ENCODE measurements around the gene N4BP2L2.

The N4BP2L2 gene

DNA sequence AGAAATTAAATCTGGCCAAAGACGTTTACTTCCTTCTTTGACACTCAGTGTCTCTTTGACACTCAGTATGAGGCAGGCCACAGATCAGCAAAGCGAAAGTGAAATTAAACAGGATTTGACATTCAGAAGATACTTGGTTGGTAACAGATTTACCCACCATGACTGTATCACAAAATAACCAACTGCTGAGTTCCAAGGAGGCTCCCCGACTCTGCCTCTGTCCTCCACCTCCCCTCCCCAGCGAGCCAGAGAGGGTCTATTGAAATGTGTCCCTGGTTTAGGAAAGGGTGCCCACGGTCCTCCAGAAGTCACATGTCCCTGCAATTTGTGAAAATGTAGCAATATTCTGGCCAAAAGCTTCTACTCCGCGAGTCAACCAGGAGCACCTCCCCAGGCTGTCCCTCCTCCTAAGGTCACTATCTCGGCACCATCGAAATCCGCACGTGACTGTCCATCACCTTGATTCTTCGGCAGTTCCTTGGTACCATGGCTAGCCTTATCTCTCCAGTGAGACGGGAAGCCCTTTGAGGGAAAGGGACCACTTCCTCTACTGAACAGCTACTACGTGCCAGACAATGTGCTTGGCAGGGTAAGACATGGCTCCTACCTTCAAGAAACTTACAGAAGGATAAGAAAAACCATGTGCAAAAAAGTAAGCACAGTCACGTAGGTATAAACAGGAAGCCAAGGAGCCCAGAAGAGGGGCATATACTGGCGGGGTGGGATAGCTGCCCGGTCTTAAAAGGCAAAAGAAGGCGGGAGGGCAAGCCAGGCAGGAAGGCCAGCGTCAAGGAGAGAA is 112.2 kb downstream of the N4BP2L2 start:
- TF ChIP-seq, protein P1, sequence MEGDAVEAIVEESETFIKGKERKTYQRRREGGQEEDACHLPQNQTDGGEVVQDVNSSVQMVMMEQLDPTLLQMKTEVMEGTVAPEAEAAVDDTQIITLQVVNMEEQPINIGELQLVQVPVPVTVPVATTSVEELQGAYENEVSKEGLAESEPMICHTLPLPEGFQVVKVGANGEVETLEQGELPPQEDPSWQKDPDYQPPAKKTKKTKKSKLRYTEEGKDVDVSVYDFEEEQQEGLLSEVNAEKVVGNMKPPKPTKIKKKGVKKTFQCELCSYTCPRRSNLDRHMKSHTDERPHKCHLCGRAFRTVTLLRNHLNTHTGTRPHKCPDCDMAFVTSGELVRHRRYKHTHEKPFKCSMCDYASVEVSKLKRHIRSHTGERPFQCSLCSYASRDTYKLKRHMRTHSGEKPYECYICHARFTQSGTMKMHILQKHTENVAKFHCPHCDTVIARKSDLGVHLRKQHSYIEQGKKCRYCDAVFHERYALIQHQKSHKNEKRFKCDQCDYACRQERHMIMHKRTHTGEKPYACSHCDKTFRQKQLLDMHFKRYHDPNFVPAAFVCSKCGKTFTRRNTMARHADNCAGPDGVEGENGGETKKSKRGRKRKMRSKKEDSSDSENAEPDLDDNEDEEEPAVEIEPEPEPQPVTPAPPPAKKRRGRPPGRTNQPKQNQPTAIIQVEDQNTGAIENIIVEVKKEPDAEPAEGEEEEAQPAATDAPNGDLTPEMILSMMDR (IDR thresholded peaks at IDR 0.05; ENCODE audit: extremely low read depth, missing control alignments), result no peak

DNA sequence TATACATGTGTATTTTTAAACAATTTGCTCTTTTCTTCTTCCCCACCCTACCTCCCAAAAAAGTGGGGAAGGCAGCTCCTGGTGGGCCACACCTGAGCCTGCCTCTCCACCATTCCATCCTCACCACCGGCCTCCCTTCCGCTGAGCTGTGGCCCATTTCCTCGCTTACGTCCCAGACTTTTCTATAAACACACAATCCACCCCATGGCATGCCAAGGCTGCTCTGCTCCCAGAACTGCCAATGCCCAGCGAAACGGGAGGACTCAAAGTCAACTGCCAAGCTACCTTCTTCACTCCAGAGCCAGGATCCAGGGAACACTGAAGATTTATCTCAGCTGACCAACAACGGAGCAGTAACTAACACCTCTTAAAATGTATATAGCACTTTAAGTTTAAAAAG is 113.4 kb downstream of the N4BP2L2 start:
- TF ChIP-seq, protein P1 (IDR thresholded peaks at IDR 0.05; ENCODE audit: extremely low read depth, missing control alignments), result no peak

More for the DNA sequence above, 112.2 kb downstream of the N4BP2L2 start:
- peak; percentile 77 for DNase-seq (ENCODE audit: low spot score)

DNA sequence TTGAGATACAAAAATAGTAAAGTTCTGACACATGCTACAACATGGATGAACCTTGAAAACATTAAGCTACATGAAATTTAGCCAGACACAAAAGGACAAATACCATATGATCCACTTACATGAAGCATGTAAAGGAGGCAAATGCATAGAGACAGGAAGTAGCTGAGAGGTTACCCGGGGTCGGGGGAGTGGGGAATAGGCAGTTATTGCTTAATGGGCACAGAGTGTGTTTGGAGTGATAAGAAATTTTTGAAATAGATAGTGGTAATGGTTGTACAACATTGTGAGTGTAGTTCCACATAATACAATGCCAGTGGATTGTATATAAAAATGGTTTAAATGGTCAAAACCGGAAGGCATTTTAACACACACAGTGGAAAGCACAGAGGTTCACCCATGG is 115.0 kb downstream of the N4BP2L2 start:
- TF ChIP-seq, protein P1 (IDR thresholded peaks at IDR 0.05; ENCODE audit: extremely low read depth, missing control alignments), result no peak
- DNase-seq (ENCODE audit: low spot score), result no peak

More for the DNA sequence above, 113.4 kb downstream of the N4BP2L2 start:
- DNase-seq (ENCODE audit: low spot score), result no peak

DNA sequence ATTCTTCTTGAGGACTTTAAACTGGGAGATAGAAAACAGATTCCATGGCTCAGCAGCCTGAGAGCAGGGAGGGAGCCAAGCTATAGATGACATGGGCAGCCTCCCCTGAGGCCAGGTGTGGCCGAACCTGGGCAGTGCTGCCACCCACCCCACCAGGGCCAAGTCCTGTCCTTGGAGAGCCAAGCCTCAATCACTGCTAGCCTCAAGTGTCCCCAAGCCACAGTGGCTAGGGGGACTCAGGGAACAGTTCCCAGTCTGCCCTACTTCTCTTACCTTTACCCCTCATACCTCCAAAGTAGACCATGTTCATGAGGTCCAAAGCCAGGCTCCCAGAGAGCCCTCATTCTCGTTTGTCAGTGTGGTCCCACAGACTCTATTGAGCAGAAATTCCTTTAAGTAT is 118.7 kb downstream of the N4BP2L2 start:
- TF ChIP-seq, protein P1 (IDR thresholded peaks at IDR 0.05; ENCODE audit: extremely low read depth, missing control alignments), result no peak
- DNase-seq (ENCODE audit: low spot score), result no peak

DNA sequence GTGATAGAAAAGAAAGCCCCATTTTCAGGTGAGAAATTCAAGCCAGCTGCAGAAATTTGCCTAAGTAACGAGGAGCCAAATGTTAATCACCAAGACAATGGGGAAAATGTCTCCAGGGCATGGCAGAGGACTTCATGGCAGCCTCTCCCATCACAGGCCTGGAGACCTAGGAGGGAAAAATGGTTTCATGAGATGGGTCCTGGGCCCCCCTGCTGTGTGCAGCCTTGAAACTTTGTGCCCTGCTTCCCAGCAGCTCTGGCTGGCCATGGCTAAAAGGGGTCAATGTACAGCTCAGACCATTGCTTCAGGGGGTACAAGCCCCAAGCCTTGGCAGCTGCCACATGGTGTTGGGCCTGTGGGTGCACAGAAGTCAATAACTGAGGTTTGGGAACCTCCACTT is 120.6 kb downstream of the N4BP2L2 start:
- TF ChIP-seq, protein P1 (IDR thresholded peaks at IDR 0.05; ENCODE audit: extremely low read depth, missing control alignments), result no peak
- no peak for DNase-seq (ENCODE audit: low spot score)

DNA sequence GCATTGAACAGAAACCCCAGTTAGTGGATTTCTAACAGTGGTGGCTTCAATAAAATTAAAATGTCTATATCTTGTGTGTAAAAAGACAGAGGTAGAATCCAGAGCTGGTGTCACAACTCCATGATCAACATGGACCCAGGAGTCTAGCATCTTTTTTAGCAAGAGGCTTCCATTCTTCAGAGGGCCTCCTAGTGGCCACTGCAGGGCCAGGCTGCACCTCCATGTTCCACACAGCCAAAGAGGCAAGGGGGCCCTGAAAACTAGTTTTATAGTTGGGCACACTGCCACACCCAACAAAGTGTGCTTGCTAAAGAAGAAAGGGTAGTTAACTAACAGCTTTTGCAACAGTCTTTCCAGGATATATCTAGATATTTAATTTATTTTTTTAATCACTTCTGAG is 123.6 kb downstream of the N4BP2L2 start:
- TF ChIP-seq, protein P1 (IDR thresholded peaks at IDR 0.05; ENCODE audit: extremely low read depth, missing control alignments), result peak; percentile 26
- no peak for DNase-seq (ENCODE audit: low spot score)

DNA sequence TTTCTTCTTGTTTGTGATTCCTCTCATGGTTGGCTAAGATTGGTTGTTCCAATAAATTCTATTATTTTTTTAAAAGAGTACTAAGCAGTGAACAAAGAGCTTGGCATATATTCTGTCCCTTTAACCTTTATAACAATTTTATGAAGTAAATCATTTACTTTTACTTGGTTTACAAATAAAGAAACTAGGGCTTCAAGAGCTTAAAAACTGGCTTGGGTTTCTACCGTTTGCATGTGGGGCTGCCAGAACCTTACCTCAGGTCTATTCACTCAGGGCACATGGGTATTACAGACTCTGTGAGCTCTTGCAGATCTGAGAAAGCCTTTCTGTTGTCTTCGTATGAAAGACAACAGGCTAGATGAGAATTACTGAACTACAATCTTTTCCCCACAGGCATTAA is 124.0 kb downstream of the N4BP2L2 start:
- DNase-seq (ENCODE audit: low spot score), result no peak

More for the DNA sequence above, 124.0 kb downstream of the N4BP2L2 start:
- TF ChIP-seq, protein P1 (IDR thresholded peaks at IDR 0.05; ENCODE audit: extremely low read depth, missing control alignments), result no peak

Data from GM20000 (cell line).